ENCODE results near the gene RPL10. TPM values are rescaled to one million over a fixed set of nuclear protein-coding genes. Genes with fewer than 3 reads are reported as not detected.

Gene RPL10
- polyA plus RNA-seq, 1 donor (not counting 4 experiments of a cell fraction or from before 2014, with no cell fraction given) = 2,926 TPM

GRCh38 chrX:154445776-154446175 lies 47.6 kb downstream of the RPL10 start:
- Histone ChIP-seq H3K9me1 (ENCODE audit: control insufficient read depth, extremely low read depth, insufficient read depth, low read length) (no peaks in the 10 kb centered on the region), H3K36me3 (ENCODE audit: control insufficient read depth in 2 of 2, extremely low read depth in 1 of 2, insufficient read depth in 2 of 2, low read length in 2 of 2) (peaks cover 0 to 10% of the 10 kb centered on the region in 2 experiments), H2AFZ (ENCODE audit: control insufficient read depth, low read length) (no peak overlapping the region), H3K9me3 (ENCODE audit: control insufficient read depth, low read depth, low read length) (no peaks in the 10 kb centered on the region), H3K27ac (ENCODE audit: control insufficient read depth, insufficient read depth, low read length) (no peak overlapping the region), H3K4me1 (ENCODE audit: control insufficient read depth, extremely low read depth, insufficient read depth, low read length) (peaks cover 11% of the 10 kb centered on the region), H3K79me2 (ENCODE audit: control insufficient read depth, insufficient read depth, low read length) (peaks cover 2% of the 10 kb centered on the region), H3K9ac (ENCODE audit: control insufficient read depth, extremely low read depth, insufficient read depth, low read length) (no peak overlapping the region), H4K20me1 (ENCODE audit: control insufficient read depth, extremely low read depth, insufficient read depth, low read length) (no peaks in the 10 kb centered on the region), H3K27me3 (ENCODE audit: control insufficient read depth, extremely low read depth, insufficient read depth, low read length) (no peaks in the 10 kb centered on the region), H3K4me3 (ENCODE audit: control insufficient read depth in 2 of 3, extremely low read depth in 1 of 3, insufficient read depth in 2 of 3, low read depth in 1 of 3, low read length in 3 of 3) (no peak overlapping the region), H3K4me2 (ENCODE audit: control insufficient read depth, extremely low read depth, insufficient read depth, low read depth, low read length) (no peak overlapping the region)
- TF ChIP-seq EZH2 (IDR thresholded peaks at IDR 0.05; ENCODE audit: low read length) (no peak), CTCF (optimal IDR thresholded peaks at IDR 0.05 in 1 of 3, IDR thresholded peaks at IDR 0.05 in 1 of 3, conservative IDR thresholded peaks at IDR 0.05 in 1 of 3; ENCODE audit: extremely low read depth in 1 of 3, insufficient read depth in 2 of 3, low read length in 3 of 3) (no peak)
- DNase-seq (ENCODE audit: low read depth, low spot score) = no peak
- dilution Hi-C loops (cut with MboI; ENCODE audit: extremely low pct_ligation_motif_present, low sequenced_read_pairs) = no loop called here
- no peak for FAIRE-seq

GRCh38 chrX:154446430-154446829 lies 48.3 kb downstream of the RPL10 start:
- Histone ChIP-seq H3K9me1 (ENCODE audit: control insufficient read depth, extremely low read depth, insufficient read depth, low read length) (no peaks in the 10 kb centered on the region), H3K4me1 (ENCODE audit: control insufficient read depth, extremely low read depth, insufficient read depth, low read length) (peaks cover 11% of the 10 kb centered on the region), H3K4me2 (ENCODE audit: control insufficient read depth, extremely low read depth, insufficient read depth, low read depth, low read length) (no peak overlapping the region), H4K20me1 (ENCODE audit: control insufficient read depth, extremely low read depth, insufficient read depth, low read length) (no peaks in the 10 kb centered on the region), H3K36me3 (ENCODE audit: control insufficient read depth in 2 of 2, extremely low read depth in 1 of 2, insufficient read depth in 2 of 2, low read length in 2 of 2) (peaks cover 0 to 9% of the 10 kb centered on the region in 2 experiments), H3K79me2 (ENCODE audit: control insufficient read depth, insufficient read depth, low read length) (peaks cover 2% of the 10 kb centered on the region), H3K4me3 (ENCODE audit: control insufficient read depth in 2 of 3, extremely low read depth in 1 of 3, insufficient read depth in 2 of 3, low read depth in 1 of 3, low read length in 3 of 3) (no peak overlapping the region), H3K9me3 (ENCODE audit: control insufficient read depth, low read depth, low read length) (no peaks in the 10 kb centered on the region), H3K27me3 (ENCODE audit: control insufficient read depth, extremely low read depth, insufficient read depth, low read length) (no peaks in the 10 kb centered on the region), H3K9ac (ENCODE audit: control insufficient read depth, extremely low read depth, insufficient read depth, low read length) (no peak overlapping the region), H2AFZ (ENCODE audit: control insufficient read depth, low read length) (no peak overlapping the region), H3K27ac (ENCODE audit: control insufficient read depth, insufficient read depth, low read length) (no peak overlapping the region)
- FAIRE-seq (no peak), DNase-seq (ENCODE audit: low read depth, low spot score) (no peak)
- no peak for TF ChIP-seq EZH2 (IDR thresholded peaks at IDR 0.05; ENCODE audit: low read length)
- TF ChIP-seq CTCF (optimal IDR thresholded peaks at IDR 0.05 in 1 of 3, IDR thresholded peaks at IDR 0.05 in 1 of 3, conservative IDR thresholded peaks at IDR 0.05 in 1 of 3; ENCODE audit: extremely low read depth in 1 of 3, insufficient read depth in 2 of 3, low read length in 3 of 3) = no peak
- dilution Hi-C loops (cut with MboI; ENCODE audit: extremely low pct_ligation_motif_present, low sequenced_read_pairs) = no loop called here

Data from keratinocyte (primary cell).